Measurements from ENCODE around the gene TMEM38B. TPM values are rescaled to one million over a fixed set of nuclear protein-coding genes. Genes with fewer than 3 reads are reported as not detected.

The TMEM38B gene
- total and polyA plus RNA-seq, 3 experiments from 2014 or later = 16.1 to 19.2 (median 18.5) TPM

DNA sequence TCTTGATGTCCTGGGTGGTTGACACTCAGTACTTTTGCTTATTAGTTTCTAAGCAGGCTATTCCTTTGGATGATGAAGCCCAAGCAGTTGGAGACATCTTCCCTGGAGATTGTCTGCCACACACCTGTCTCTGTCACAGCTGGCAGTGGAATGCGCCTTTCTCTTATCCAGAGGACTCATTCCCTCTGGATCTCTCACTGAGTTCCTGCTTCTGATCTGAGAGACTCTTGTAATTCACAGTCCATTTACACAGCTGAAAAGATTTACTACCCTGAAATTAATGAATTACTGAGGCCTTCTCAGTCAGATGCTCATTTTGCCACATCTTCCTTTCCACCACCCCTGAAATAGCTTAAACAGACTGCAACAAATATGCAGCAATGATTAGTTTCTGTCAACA, 16.2 kb upstream of the TMEM38B start:
- no peak for DNase-seq
- Histone ChIP-seq H3K4me1 (ENCODE audit: insufficient read depth, low read length) (no peaks in the 10 kb centered on the region), H3K36me3 (ENCODE audit: insufficient read depth, low read length) (no peaks in the 10 kb centered on the region), H3K9me3 (ENCODE audit: low read length) (no peaks in the 10 kb centered on the region), H3K4me3 (ENCODE audit: low read length) (no peak overlapping the region), H3K27ac (ENCODE audit: low read depth, low read length) (no peak overlapping the region), H3K27me3 (ENCODE audit: insufficient read depth, low read length, poor library complexity, severe bottlenecking) (no peaks in the 10 kb centered on the region)
- Mint-ChIP-seq H3K4me3 (no peak overlapping the region), H3K27ac (peak overlapping the region in 1 of 8 donors; percentile 5), H3K27me3 (peaks cover 1 to 4% of the 10 kb centered on the region in 2 donors), H3K36me3 (no peaks in the 10 kb centered on the region), H3K9me3 (no peaks in the 10 kb centered on the region), H3K4me1 (no peaks in the 10 kb centered on the region)
- ChIA-PET CTCF (interaction anchor here (0.5 kb wide), 1 partner anchor 702 kb away, joined by 3 read pairs; no protein-coding TSS in a partner anchor), POLR2A (no interaction called here)

DNA sequence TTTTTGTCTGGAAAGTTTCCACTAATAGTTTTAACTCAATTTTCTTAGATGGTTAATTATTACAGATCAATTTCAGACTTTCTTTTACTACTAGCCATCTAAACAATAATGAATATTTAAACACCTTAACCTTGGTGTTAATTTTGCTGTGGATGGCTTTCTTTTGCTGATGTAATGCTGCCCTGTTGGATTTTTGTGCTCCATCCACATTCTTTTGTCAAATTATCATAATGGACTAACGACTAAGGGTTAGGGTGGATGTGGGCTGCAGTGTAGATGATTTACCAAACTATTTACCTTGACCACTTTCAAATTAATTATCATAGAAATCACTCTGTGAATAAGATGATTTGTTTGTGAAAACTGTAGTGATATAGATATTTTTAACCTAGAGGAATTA, 15.6 kb upstream of the TMEM38B start:
- H3K27ac Mint-ChIP-seq = no peak overlapping the region
- H3K27me3 Mint-ChIP-seq = peaks cover 1 to 3% of the 10 kb centered on the region in 2 donors
- no peaks in the 10 kb centered on the region for H3K27me3 ChIP-seq (ENCODE audit: insufficient read depth, low read length, poor library complexity, severe bottlenecking)
- no peaks in the 10 kb centered on the region for H3K36me3 ChIP-seq (ENCODE audit: insufficient read depth, low read length)
- H3K36me3 Mint-ChIP-seq = no peaks in the 10 kb centered on the region
- H3K4me3 Mint-ChIP-seq = no peak overlapping the region
- ChIA-PET POLR2A (no interaction called here), CTCF (no interaction called here)
- no peaks in the 10 kb centered on the region for H3K9me3 Mint-ChIP-seq
- H3K27ac ChIP-seq (ENCODE audit: low read depth, low read length) = no peak overlapping the region
- H3K4me1 Mint-ChIP-seq = no peaks in the 10 kb centered on the region
- no peak for DNase-seq
- no peaks in the 10 kb centered on the region for H3K9me3 ChIP-seq (ENCODE audit: low read length)
- H3K4me1 ChIP-seq (ENCODE audit: insufficient read depth, low read length) = no peaks in the 10 kb centered on the region
- H3K4me3 ChIP-seq (ENCODE audit: low read length) = no peak overlapping the region

DNA sequence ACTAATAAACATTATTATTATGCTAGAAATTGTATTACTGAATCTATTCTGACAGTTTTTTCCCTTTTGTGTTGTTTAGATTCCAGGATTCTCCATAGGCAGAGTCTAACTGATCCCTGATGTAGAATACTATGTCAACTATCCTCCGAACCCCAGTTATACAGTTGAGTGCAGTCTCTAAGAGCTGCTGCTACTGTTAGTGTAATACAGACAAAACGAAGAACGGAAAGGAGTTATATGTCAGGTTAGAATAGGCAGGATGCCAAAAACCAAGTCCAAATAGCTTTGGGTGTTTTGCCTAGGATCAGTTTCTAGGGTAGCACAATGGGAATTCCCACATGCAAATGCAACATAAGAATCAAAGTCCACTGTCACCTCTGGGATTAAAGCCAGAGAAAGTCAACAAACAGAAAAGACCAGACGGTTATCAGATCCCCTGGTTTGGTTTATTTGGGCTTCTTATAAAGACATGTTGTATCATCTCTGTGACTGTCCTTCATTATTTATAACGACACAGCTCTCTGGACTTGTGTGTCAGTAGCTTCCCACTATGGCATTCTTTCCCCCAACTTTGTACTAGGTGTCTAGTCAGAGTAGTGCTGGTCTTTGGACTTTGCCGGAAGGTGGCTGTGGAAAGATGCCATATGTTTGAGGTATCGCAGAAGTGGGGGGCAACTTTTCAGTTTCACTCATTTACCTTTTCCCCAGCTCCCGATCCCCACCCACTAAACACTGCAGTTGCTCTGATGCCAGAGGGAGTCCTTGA, 14.9 kb upstream of the TMEM38B start:
- H3K4me3 ChIP-seq (ENCODE audit: low read length) = no peak overlapping the region
- DNase-seq = no peak
- no peaks in the 10 kb centered on the region for H3K4me1 Mint-ChIP-seq
- H3K9me3 Mint-ChIP-seq = no peaks in the 10 kb centered on the region
- H3K27me3 Mint-ChIP-seq = peaks cover 1 to 3% of the 10 kb centered on the region in 2 donors
- no peak overlapping the region for H3K4me3 Mint-ChIP-seq
- no peak overlapping the region for H3K27ac Mint-ChIP-seq
- H3K36me3 Mint-ChIP-seq = no peaks in the 10 kb centered on the region
- no peaks in the 10 kb centered on the region for H3K9me3 ChIP-seq (ENCODE audit: low read length)
- no peaks in the 10 kb centered on the region for H3K4me1 ChIP-seq (ENCODE audit: insufficient read depth, low read length)
- ChIA-PET CTCF (interaction anchor here (1.6 kb wide), 1 partner anchor 39 kb away, joined by 3 read pairs; no protein-coding TSS in a partner anchor), POLR2A (no interaction called here)
- no peak overlapping the region for H3K27ac ChIP-seq (ENCODE audit: low read depth, low read length)
- no peaks in the 10 kb centered on the region for H3K27me3 ChIP-seq (ENCODE audit: insufficient read depth, low read length, poor library complexity, severe bottlenecking)
- H3K36me3 ChIP-seq (ENCODE audit: insufficient read depth, low read length) = no peaks in the 10 kb centered on the region

DNA sequence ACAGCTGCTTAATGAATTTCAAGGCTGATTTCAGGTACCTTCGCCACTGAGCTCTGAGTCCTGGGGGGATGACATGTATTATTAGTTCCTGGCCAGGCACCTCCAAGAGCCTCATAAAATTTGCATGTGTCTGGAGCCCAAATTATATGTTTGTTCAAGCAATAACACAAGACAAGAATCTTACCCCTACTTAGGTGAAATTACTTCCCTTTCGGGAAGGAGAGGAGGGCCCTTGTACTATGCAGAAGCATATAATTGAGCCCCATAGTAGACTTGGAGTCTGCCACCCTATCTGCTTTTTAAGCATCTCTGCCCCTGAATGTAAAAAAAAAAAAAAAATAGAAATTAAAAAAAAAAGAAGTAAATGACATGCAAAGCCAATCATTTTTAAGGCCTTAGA, 13.0 kb upstream of the TMEM38B start:
- H3K9me3 Mint-ChIP-seq = no peaks in the 10 kb centered on the region
- Histone ChIP-seq H3K27ac (ENCODE audit: low read depth, low read length) (no peak overlapping the region), H3K27me3 (ENCODE audit: insufficient read depth, low read length, poor library complexity, severe bottlenecking) (no peaks in the 10 kb centered on the region), H3K9me3 (ENCODE audit: low read length) (no peaks in the 10 kb centered on the region), H3K36me3 (ENCODE audit: insufficient read depth, low read length) (no peaks in the 10 kb centered on the region), H3K4me3 (ENCODE audit: low read length) (no peak overlapping the region), H3K4me1 (ENCODE audit: insufficient read depth, low read length) (no peaks in the 10 kb centered on the region)
- no peaks in the 10 kb centered on the region for H3K36me3 Mint-ChIP-seq
- no peak overlapping the region for H3K4me3 Mint-ChIP-seq
- H3K27ac Mint-ChIP-seq = no peak overlapping the region
- H3K27me3 Mint-ChIP-seq = peaks cover 3% of the 10 kb centered on the region in 2 donors
- H3K4me1 Mint-ChIP-seq = no peaks in the 10 kb centered on the region
- ChIA-PET CTCF (no interaction called here), POLR2A (no interaction called here)
- no peak for DNase-seq

- no peaks in the 10 kb centered on the region for H3K4me1 ChIP-seq (ENCODE audit: insufficient read depth, low read length)
- Mint-ChIP-seq H3K27me3 (peaks cover 3% of the 10 kb centered on the region in 2 donors), H3K4me1 (no peaks in the 10 kb centered on the region), H3K9me3 (no peaks in the 10 kb centered on the region), H3K36me3 (no peaks in the 10 kb centered on the region), H3K27ac (no peak overlapping the region), H3K4me3 (no peak overlapping the region)
- ChIA-PET CTCF (no interaction called here), POLR2A (no interaction called here)
- H3K36me3 ChIP-seq (ENCODE audit: insufficient read depth, low read length) = no peaks in the 10 kb centered on the region
- no peak overlapping the region for H3K27ac ChIP-seq (ENCODE audit: low read depth, low read length)
- DNase-seq = no peak
- H3K9me3 ChIP-seq (ENCODE audit: low read length) = no peaks in the 10 kb centered on the region
- H3K4me3 ChIP-seq (ENCODE audit: low read length) = no peak overlapping the region
- no peaks in the 10 kb centered on the region for H3K27me3 ChIP-seq (ENCODE audit: insufficient read depth, low read length, poor library complexity, severe bottlenecking)
Measured at GRCh38 chr9:105681724-105682123, 12.6 kb upstream of the TMEM38B start.

DNA sequence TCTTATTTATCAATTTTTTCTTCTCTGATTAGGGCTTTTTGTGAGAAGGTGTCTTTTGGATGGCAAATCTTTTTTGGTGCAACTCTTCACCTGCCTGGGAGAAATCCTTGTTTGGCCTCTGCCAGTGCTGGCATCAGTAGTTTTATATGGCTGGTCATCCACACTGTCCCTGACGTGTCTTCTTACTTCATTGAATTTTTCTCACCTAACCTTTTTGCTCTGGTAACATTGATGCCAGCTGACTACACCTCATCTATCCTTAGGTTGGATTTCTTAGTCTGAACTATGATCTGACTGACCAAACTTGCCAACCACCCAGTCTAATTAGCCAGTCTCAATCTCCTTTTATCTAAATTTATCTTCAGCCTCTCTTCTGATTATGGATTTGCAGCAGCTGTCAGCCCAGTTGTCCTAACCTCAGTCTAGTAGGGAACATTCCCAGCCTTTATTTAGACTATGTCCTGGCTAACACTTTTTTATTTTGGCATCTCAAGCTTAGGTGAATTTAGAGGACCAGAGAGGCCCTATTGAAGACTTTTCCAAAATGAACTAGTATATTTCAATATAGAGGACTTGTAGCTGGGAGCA, 10.6 kb upstream of the TMEM38B start:
- H3K36me3 Mint-ChIP-seq = no peaks in the 10 kb centered on the region
- H3K27me3 Mint-ChIP-seq = peaks cover 1 to 14% of the 10 kb centered on the region in 2 donors
- Histone ChIP-seq H3K27ac (ENCODE audit: low read depth, low read length) (no peak overlapping the region), H3K27me3 (ENCODE audit: insufficient read depth, low read length, poor library complexity, severe bottlenecking) (no peaks in the 10 kb centered on the region), H3K4me1 (ENCODE audit: insufficient read depth, low read length) (no peaks in the 10 kb centered on the region), H3K36me3 (ENCODE audit: insufficient read depth, low read length) (no peaks in the 10 kb centered on the region), H3K9me3 (ENCODE audit: low read length) (no peaks in the 10 kb centered on the region), H3K4me3 (ENCODE audit: low read length) (no peak overlapping the region)
- H3K4me1 Mint-ChIP-seq = no peaks in the 10 kb centered on the region
- H3K9me3 Mint-ChIP-seq = no peaks in the 10 kb centered on the region
- ChIA-PET CTCF (no interaction called here), POLR2A (no interaction called here)
- H3K4me3 Mint-ChIP-seq = no peak overlapping the region
- no peak for DNase-seq
- no peak overlapping the region for H3K27ac Mint-ChIP-seq

DNA sequence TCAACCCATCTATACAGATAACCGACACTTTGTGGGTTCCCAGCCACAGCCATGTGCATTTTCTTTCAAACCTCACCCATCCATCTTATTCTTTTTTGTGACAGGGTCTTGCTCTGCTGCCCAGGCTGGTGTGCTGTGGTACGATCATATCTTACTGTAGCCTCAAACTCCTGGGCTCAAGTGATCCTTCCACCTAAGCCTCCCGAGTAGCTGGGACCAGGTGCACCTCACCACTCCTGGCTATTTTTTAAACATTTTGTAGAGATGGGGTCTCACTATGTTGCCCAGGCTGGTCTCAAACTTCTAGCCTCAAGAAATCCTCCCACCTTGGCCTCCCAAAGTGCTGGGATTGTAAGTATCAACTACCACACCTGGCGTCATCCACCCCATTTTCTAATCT, 7.4 kb upstream of the TMEM38B start:
- no peaks in the 10 kb centered on the region for H3K4me1 Mint-ChIP-seq
- no peaks in the 10 kb centered on the region for H3K9me3 Mint-ChIP-seq
- no peak for DNase-seq
- Histone ChIP-seq H3K27me3 (ENCODE audit: insufficient read depth, low read length, poor library complexity, severe bottlenecking) (no peaks in the 10 kb centered on the region), H3K4me3 (ENCODE audit: low read length) (no peak overlapping the region), H3K9me3 (ENCODE audit: low read length) (no peaks in the 10 kb centered on the region), H3K27ac (ENCODE audit: low read depth, low read length) (no peak overlapping the region), H3K36me3 (ENCODE audit: insufficient read depth, low read length) (no peaks in the 10 kb centered on the region), H3K4me1 (ENCODE audit: insufficient read depth, low read length) (no peaks in the 10 kb centered on the region)
- CTCF ChIA-PET = no interaction called here
- H3K27me3 Mint-ChIP-seq = peaks cover 6 to 32% of the 10 kb centered on the region in 2 donors
- H3K27ac Mint-ChIP-seq = peak overlapping the region in 1 of 8 donors; percentile 12
- POLR2A ChIA-PET = no interaction called here
- H3K4me3 Mint-ChIP-seq = no peak overlapping the region
- H3K36me3 Mint-ChIP-seq = no peaks in the 10 kb centered on the region

DNA sequence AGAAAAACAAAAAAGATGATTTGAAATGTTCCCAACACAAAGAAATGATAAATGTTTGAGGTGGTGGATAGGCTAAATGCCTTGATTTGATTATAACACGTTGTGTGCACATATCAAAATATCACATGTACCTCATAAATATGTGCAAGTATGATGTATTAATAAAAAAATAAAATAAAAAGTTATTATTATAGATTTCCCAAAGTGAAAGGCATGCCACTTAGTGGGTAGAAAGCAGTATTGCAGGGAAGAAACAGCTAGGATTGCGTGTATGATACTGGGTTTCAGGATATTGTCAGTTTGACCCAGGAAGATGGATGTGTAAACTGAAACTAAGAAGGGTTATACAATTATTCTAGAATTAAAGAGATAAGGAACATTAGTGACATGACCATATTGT, 3.6 kb upstream of the TMEM38B start:
- peaks cover 4% of the 10 kb centered on the region for H3K27me3 ChIP-seq (ENCODE audit: insufficient read depth, low read length, poor library complexity, severe bottlenecking)

More for the DNA sequence above, 3.6 kb upstream of the TMEM38B start:
- H3K4me3 ChIP-seq (ENCODE audit: low read length) = no peak overlapping the region
- no peak for DNase-seq
- Mint-ChIP-seq H3K4me1 (peaks cover 12 to 17% (median 15%) of the 10 kb centered on the region in 3 donors), H3K4me3 (peak overlapping the region in 1 of 7 donors; percentile 26), H3K27me3 (peaks cover 9 to 44% of the 10 kb centered on the region in 2 donors), H3K27ac (no peak overlapping the region), H3K36me3 (peaks cover 0 to 6% (median 0%) of the 10 kb centered on the region in 3 donors), H3K9me3 (no peaks in the 10 kb centered on the region)
- H3K27ac ChIP-seq (ENCODE audit: low read depth, low read length) = no peak overlapping the region
- POLR2A ChIA-PET = no interaction called here
- CTCF ChIA-PET = no interaction called here
- no peaks in the 10 kb centered on the region for H3K9me3 ChIP-seq (ENCODE audit: low read length)
- H3K4me1 ChIP-seq (ENCODE audit: insufficient read depth, low read length) = peaks cover 14% of the 10 kb centered on the region
- H3K36me3 ChIP-seq (ENCODE audit: insufficient read depth, low read length) = no peaks in the 10 kb centered on the region

Measured in CD8-positive, alpha-beta memory T cell (primary cell).